Large intestine (tissue), 3 donors: ENCODE results near the gene HP1BP3. TPM values are rescaled to one million over a fixed set of nuclear protein-coding genes. Genes with fewer than 3 reads are reported as not detected.

Experiments
- DNase-seq, 2 donors: peaks; one replicate each; pipeline versions ENCODE4 v3.0.0 to v3.0.0-alpha.2; 2013
- H3K27ac ChIP-seq: one replicate; pipeline ENCODE4 v1.5.1; 2013; ENCODE audit warnings: low read length
- H3K27me3 ChIP-seq: 2 replicates; pipeline ENCODE4 v1.6.1; 2013; ENCODE audit warnings: low read length; ENCODE audit not compliant: control insufficient read depth, insufficient read depth
- H3K36me3 ChIP-seq: 2 replicates; pipeline ENCODE4 v1.6.1; 2013; ENCODE audit warnings: low read length; ENCODE audit not compliant: control insufficient read depth, insufficient read depth
- H3K4me1 ChIP-seq: one replicate; pipeline ENCODE4 v1.6.1; 2013; ENCODE audit warnings: low read length; ENCODE audit not compliant: control insufficient read depth, insufficient read depth
- H3K4me3 ChIP-seq: one replicate; pipeline ENCODE4 v1.5.1; 2013; ENCODE audit warnings: low read length
- H3K9me3 ChIP-seq: one replicate; pipeline ENCODE4 v1.6.1; 2013; ENCODE audit warnings: mild to moderate bottlenecking, low read depth, low read length, moderate library complexity; ENCODE audit not compliant: control insufficient read depth
- WGBS: methylation state at CpG from one replicate; pipeline ENCODE4 v1.1.5; 2013; ENCODE audit warnings: low lambda C conversion rate; ENCODE audit not compliant: insufficient coverage; 5-methylcytosine and 5-hydroxymethylcytosine counted together
- polyA plus RNA-seq: library from polyadenylated mRNA; unstranded; fragments of 120-200 nt; gene quantifications from one replicate; pipeline ENCODE4 v1.2.1, GENCODE V29; 2013

The HP1BP3 gene
- polyA plus RNA-seq, 1 donor = 247 TPM

GRCh38 chr1:20693623-20694022 is 93.5 kb downstream of the HP1BP3 start:
- Histone ChIP-seq H3K4me3 (no peak overlapping the region), H3K27me3 (no peaks in the 10 kb centered on the region), H3K4me1 (peaks cover 4% of the 10 kb centered on the region), H3K27ac (no peak overlapping the region), H3K9me3 (peaks cover 3% of the 10 kb centered on the region), H3K36me3 (no peaks in the 10 kb centered on the region)
- DNase-seq = no peak
- no CpG with 5 or more reads among the region's 2 CpGs for WGBS

Other genes with a start within 250 kb of the HP1BP3 start
- gene FAM43B, start 234.7 kb downstream of the HP1BP3 start, polyA plus RNA-seq = 0.31 TPM
- gene CDA, start 198.2 kb downstream of the HP1BP3 start, polyA plus RNA-seq = 0.64 TPM
- 36.3 TPM for gene PINK1, start 153.8 kb downstream of the HP1BP3 start, polyA plus RNA-seq
- gene DDOST, start 125.9 kb downstream of the HP1BP3 start, polyA plus RNA-seq = 201 TPM
- gene KIF17, start 69.3 kb downstream of the HP1BP3 start, polyA plus RNA-seq = 1.2 TPM
- gene SH2D5, start 54.6 kb downstream of the HP1BP3 start, polyA plus RNA-seq = 0.22 TPM